GDM1 (cell line): ENCODE results near the gene PHF21B.

Source experiments
- DNase-seq: peaks from one replicate; lab custom pipeline; 2025; lab: John Stamatoyannopoulos, UW

PHF21B gene

GRCh38 chr22:44956840-44957767 lies 52.7 kb downstream of the PHF21B start:
- no peak for DNase-seq

- no peak for DNase-seq
These were observed 54.7 kb downstream of the PHF21B start for GRCh38 chr22:44955102-44955501.

GRCh38 chr22:44954149-44954548 lies 55.7 kb downstream of the PHF21B start:
- no peak for DNase-seq

- DNase-seq, result no peak
These were observed 56.7 kb downstream of the PHF21B start for GRCh38 chr22:44952863-44953746.

- no peak for DNase-seq
These were observed 58.3 kb downstream of the PHF21B start for GRCh38 chr22:44951510-44951816.

GRCh38 chr22:44950806-44951509 lies 58.8 kb downstream of the PHF21B start:
- no peak for DNase-seq

GRCh38 chr22:44947846-44948245 lies 62.0 kb downstream of the PHF21B start:
- no peak for DNase-seq

GRCh38 chr22:44947049-44947448 lies 62.8 kb downstream of the PHF21B start:
- DNase-seq, result no peak

- no peak for DNase-seq
These were observed 64.8 kb downstream of the PHF21B start for GRCh38 chr22:44944883-44945601.

- no peak for DNase-seq
These were observed 66.0 kb downstream of the PHF21B start for GRCh38 chr22:44943701-44944324.

- DNase-seq, result no peak
These were observed 66.7 kb downstream of the PHF21B start for GRCh38 chr22:44942979-44943700.

GRCh38 chr22:44942056-44942455 lies 67.7 kb downstream of the PHF21B start:
- DNase-seq, result no peak

GRCh38 chr22:44941207-44941606 lies 68.6 kb downstream of the PHF21B start:
- no peak for DNase-seq

- DNase-seq, result no peak
These were observed 69.7 kb downstream of the PHF21B start for GRCh38 chr22:44940130-44940529.

- no peak for DNase-seq
These were observed 70.4 kb downstream of the PHF21B start for GRCh38 chr22:44939451-44939850.

GRCh38 chr22:44938886-44939285 lies 70.9 kb downstream of the PHF21B start:
- no peak for DNase-seq

GRCh38 chr22:44937216-44937615 lies 72.6 kb downstream of the PHF21B start:
- no peak for DNase-seq

- DNase-seq, result no peak
These were observed 73.6 kb downstream of the PHF21B start for GRCh38 chr22:44936201-44936600.

- no peak for DNase-seq
These were observed 74.1 kb downstream of the PHF21B start for GRCh38 chr22:44935724-44936123.

- no peak for DNase-seq
These were observed 75.4 kb downstream of the PHF21B start for GRCh38 chr22:44934454-44934735.
